RWPE2 (cell line): Measurements from ENCODE around the gene TMEM126B.
A peak's percentile ranks its signal among the peaks of the same experiment; 100 is the strongest.

Experiments used
- ATAC-seq: fragments of 200-7000 bp; cut with Tn5 transposase; 3 replicates; pipeline ENCODE4 v1.9.1; 2021; ENCODE audit warnings: low read depth
- DNase-seq: peaks from one replicate; pipeline ENCODE4 v3.0.0-alpha.2; 2020; ENCODE audit warnings: low spot score
- H3K27ac ChIP-seq: fragments of 450-650 bp; 2 replicates; pipeline ENCODE4 v1.5.1; 2017; ENCODE audit warnings: mild to moderate bottlenecking; ENCODE audit not compliant: poor library complexity, severe bottlenecking
- H3K27me3 ChIP-seq: fragments of 250-450 bp; sonication (Bioruptor Pico); 2 replicates; pipeline ENCODE4 v1.5.1; 2021; ENCODE audit warnings: mild to moderate bottlenecking, moderate library complexity; ENCODE audit not compliant: insufficient read depth, poor library complexity, severe bottlenecking
- H3K36me3 ChIP-seq: fragments of 250-450 bp; sonication (Bioruptor Pico); 2 replicates; pipeline ENCODE4 v1.5.1; 2020; ENCODE audit warnings: low read depth, mild to moderate bottlenecking, moderate library complexity
- H3K4me1 ChIP-seq: fragments of 250-450 bp; sonication (Bioruptor Pico); 2 replicates; pipeline ENCODE4 v1.5.1; 2021; ENCODE audit warnings: mild to moderate bottlenecking, moderate library complexity; ENCODE audit not compliant: insufficient read depth, poor library complexity, severe bottlenecking
- H3K4me3 ChIP-seq: fragments of 250-450 bp; sonication (Bioruptor Pico); 2 replicates; pipeline ENCODE4 v1.5.1; 2021; ENCODE audit warnings: mild to moderate bottlenecking, moderate library complexity; ENCODE audit not compliant: severe bottlenecking
- H3K9me3 ChIP-seq: fragments of 250-450 bp; sonication (Bioruptor Pico); 2 replicates; pipeline ENCODE4 v1.5.1; 2021; ENCODE audit warnings: mild to moderate bottlenecking, moderate library complexity; ENCODE audit not compliant: severe bottlenecking
- TF ChIP-seq, protein P1 (sequence below): fragments of 450-650 bp; IDR thresholded peaks from one replicate; pipeline ENCODE4 v1.5.1; 2017; ENCODE audit warnings: mild to moderate bottlenecking, moderate library complexity; ENCODE audit not compliant: poor library complexity, severe bottlenecking

The TMEM126B gene

DNA sequence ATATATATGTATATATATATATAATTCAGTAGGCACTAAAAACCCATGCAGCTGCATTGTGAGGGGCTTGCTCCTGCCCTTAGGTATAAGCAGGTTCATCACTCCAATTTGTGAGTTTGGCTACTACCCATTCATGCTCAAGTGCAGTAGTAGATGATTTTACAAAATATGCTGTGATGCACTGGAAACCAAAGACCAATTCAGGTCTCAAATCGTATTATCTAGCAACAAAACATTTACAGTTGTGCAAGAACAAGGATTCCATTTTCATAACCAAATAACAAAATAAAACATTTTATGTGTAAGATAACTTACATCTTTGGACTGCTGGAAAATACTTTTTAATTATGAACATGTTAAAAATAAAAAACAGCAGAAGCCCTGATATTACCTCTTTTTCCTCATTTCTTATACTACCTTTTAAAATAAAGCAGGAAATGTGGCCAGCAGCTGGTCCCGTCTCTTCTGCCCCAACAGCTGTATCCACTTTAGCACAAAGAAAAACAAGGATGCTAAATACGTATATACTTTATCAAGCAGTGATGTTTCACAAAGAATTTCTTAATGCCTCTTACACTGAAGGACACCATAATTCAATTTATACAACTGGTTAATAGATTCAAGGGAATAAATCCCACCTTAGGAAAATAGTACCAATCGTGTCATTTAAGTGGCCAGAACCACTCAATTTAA is 33.7 kb downstream of the TMEM126B start:
- Histone ChIP-seq H3K27me3 (no peaks in the 10 kb centered on the region), H3K27ac (no peak overlapping the region), H3K36me3 (peaks cover 69% of the 10 kb centered on the region), H3K4me1 (peaks cover 29% of the 10 kb centered on the region), H3K9me3 (no peaks in the 10 kb centered on the region), H3K4me3 (peak overlapping the region; percentile 74)
- ATAC-seq (no peak), DNase-seq (no peak)
- TF ChIP-seq, protein P1, sequence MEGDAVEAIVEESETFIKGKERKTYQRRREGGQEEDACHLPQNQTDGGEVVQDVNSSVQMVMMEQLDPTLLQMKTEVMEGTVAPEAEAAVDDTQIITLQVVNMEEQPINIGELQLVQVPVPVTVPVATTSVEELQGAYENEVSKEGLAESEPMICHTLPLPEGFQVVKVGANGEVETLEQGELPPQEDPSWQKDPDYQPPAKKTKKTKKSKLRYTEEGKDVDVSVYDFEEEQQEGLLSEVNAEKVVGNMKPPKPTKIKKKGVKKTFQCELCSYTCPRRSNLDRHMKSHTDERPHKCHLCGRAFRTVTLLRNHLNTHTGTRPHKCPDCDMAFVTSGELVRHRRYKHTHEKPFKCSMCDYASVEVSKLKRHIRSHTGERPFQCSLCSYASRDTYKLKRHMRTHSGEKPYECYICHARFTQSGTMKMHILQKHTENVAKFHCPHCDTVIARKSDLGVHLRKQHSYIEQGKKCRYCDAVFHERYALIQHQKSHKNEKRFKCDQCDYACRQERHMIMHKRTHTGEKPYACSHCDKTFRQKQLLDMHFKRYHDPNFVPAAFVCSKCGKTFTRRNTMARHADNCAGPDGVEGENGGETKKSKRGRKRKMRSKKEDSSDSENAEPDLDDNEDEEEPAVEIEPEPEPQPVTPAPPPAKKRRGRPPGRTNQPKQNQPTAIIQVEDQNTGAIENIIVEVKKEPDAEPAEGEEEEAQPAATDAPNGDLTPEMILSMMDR: no peak

GRCh38 chr11:85663080-85663752 is 34.8 kb downstream of the TMEM126B start:
- peak overlapping the region; percentile 74 for H3K4me3 ChIP-seq
- H3K4me1 ChIP-seq: peaks cover 29% of the 10 kb centered on the region
- TF ChIP-seq, protein P1: no peak
- DNase-seq (no peak), ATAC-seq (no peak)
- H3K27ac ChIP-seq: peak overlapping the region; percentile 75
- H3K27me3 ChIP-seq: no peaks in the 10 kb centered on the region
- peaks cover 58% of the 10 kb centered on the region for H3K36me3 ChIP-seq
- H3K9me3 ChIP-seq: no peaks in the 10 kb centered on the region

DNA sequence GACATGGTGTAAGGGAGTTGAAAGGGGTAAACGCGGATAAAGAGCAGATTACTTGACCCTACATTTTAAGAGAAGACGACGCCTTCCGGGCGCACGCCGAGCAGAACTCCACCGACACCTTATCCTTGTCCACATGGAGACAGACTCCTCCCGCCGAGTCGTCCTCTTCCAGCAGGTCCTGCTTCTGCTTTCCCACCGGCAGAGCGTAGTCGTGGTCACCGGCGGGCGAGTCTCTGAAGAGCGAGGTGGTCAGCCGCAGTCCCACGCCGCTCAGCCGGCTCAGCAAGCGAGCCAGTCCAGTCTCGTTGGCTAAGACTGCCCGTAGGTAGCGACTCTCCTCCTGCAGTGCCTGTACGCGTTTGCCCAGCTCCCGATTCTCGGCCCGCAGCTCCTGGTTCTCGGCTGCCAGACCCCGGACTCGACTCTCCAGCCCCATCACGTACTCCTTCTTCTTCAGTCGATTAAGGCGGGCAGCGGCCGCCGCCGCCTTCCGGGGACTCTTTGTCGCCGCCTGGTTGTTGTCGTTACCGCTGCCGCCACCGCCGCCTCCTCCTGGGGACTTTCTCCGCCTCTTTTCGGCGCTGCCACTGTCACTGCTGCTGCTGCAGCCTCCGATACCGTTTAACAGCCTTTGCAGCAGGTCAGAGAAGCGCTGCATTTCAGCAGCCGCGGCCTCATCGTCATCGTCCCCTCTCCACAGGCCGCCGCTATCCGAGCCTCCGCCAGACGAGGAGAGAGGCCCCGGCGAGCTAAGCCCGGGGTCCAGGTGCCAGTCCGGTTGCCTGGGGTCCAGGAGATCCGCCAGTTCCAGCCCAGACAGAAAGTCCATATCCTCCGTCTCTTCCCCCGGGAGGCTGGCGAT is 35.6 kb downstream of the TMEM126B start:
- TF ChIP-seq, protein P1: peak; percentile 58
- H3K9me3 ChIP-seq: no peaks in the 10 kb centered on the region
- H3K36me3 ChIP-seq: peaks cover 50% of the 10 kb centered on the region
- no peak for DNase-seq
- H3K4me1 ChIP-seq: peaks cover 26% of the 10 kb centered on the region
- no peaks in the 10 kb centered on the region for H3K27me3 ChIP-seq
- peak overlapping the region; percentile 74 for H3K4me3 ChIP-seq
- peak; percentile 32 for ATAC-seq
- H3K27ac ChIP-seq: peak overlapping the region; percentile 75

DNA sequence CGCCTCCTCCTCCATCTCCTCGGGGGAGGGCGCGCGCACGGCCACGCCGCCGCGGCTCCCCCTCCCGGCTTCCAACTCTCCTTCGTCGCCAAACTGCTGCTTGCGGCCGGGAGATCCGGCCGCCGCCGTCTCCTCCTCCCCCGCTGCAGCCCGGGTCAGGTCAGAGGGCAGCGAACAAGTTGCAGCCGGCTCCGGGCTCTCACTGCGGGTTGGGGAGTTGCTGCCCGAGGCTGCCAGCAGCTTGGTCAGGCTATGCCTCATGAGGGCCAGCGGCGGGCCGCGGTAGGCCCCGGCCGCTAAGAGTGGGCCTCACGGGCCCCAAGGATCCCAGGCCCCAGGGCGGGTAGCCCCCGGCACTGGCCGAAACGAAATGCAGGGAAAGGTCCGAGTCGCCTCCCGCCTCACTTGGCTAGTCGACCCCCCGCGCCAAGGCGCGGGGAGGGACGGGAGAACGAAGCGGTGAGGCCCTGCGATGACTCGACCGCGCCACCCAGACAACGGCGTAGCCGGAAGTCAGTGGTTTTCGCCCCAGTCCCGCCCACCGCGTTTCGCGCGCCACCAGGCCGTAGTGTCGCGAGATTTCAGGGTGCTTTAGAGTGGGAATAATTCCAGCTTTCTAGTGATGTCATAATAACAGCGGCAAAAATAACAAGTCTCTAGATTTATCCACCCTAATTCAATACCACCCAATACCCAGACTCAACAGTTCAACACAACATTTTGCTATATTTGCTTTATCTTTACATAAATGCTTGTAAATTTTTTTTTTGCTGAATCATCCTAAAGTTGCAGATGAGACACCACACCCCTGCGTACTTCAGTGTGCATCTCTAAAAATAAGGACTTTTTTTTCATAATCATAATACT is 36.5 kb downstream of the TMEM126B start, which contains the start of gene CREBZF:
Gene CREBZF, minus strand, starts transcription at position 515 of the 867 bp plus-strand sequence. Its CDS starts 254 bp downstream, at position 261.
- DNase-seq: peak; percentile 90
- Histone ChIP-seq H3K36me3 (peaks cover 42% of the 10 kb centered on the region), H3K9me3 (no peaks in the 10 kb centered on the region), H3K4me3 (peak within 1 kb of the TSS; percentile 74), H3K27me3 (no peaks in the 10 kb centered on the region), H3K27ac (peak within 1 kb of the TSS; percentile 75), H3K4me1 (peaks cover 17% of the 10 kb centered on the region)
- ATAC-seq: peak; percentile 88
- TF ChIP-seq, protein P1: no peak
